Ectodermal cell (in vitro differentiated cells): Measurements from ENCODE around the gene ZNF14.
"Not testable (repeated sequence)": the region's sequence is repeated elsewhere in the genome, so short reads cannot be mapped to it uniquely, and the experiment has no call there.

ENCODE experiments used
- H3K27ac ChIP-seq: 2 replicates; pipeline ENCODE4 v1.7.0; 2013; ENCODE audit warnings: mild to moderate bottlenecking, low read depth, low read length; ENCODE audit not compliant: insufficient read depth, poor library complexity, severe bottlenecking
- H3K27me3 ChIP-seq: 2 replicates; pipeline ENCODE4 v1.7.0; 2013; ENCODE audit warnings: mild to moderate bottlenecking, low read length; ENCODE audit not compliant: insufficient read depth, control insufficient read depth, poor library complexity, severe bottlenecking
- H3K36me3 ChIP-seq: one replicate; pipeline ENCODE4 v1.7.0; 2013; ENCODE audit warnings: low read length; ENCODE audit not compliant: control insufficient read depth, insufficient read depth
- H3K4me1 ChIP-seq: one replicate; pipeline ENCODE4 v1.7.0; 2013; ENCODE audit warnings: low read length; ENCODE audit not compliant: control insufficient read depth, insufficient read depth
- H3K4me3 ChIP-seq: 2 replicates; pipeline ENCODE4 v1.7.0; 2013; ENCODE audit warnings: low read depth, low read length, control low read depth; ENCODE audit not compliant: insufficient read depth
- H3K9me3 ChIP-seq: 2 replicates; pipeline ENCODE4 v1.7.0; 2013; ENCODE audit warnings: mild to moderate bottlenecking, low read length, moderate library complexity; ENCODE audit not compliant: control insufficient read depth
- WGBS, 2 experiments: methylation state at CpG; one replicate each; pipeline ENCODE4 v1.1.7; 2013; ENCODE audit warnings: missing lambda C conversion rate in 2 of 2; 5-methylcytosine and 5-hydroxymethylcytosine counted together

The ZNF14 gene

DNA sequence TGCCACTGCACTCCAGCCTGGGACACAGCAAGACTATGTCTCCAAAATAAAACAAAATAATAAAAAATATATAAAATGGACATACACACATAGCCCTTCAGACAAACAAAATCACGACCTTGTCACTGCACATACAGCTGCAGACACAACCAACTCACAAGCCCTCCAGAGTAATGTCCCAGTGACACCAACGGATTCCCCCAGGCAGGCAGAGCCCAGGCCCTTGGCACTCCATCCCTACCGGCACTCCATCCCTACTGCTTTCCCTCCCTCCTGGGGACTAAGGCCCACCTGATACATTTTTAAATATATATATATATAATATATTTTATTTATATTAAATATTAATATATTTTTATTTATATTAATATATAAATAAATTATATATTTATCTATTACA, 45.8 kb downstream of the ZNF14 start:
- Histone ChIP-seq H3K4me3 (no peak overlapping the region), H3K27ac (no peak overlapping the region), H3K36me3 (no peaks in the 10 kb centered on the region), H3K4me1 (no peaks in the 10 kb centered on the region), H3K27me3 (no peaks in the 10 kb centered on the region), H3K9me3 (no peaks in the 10 kb centered on the region)
- WGBS, 2 experiments, result 94 to 97% methylated on average over 2 of the region's 3 CpGs

DNA sequence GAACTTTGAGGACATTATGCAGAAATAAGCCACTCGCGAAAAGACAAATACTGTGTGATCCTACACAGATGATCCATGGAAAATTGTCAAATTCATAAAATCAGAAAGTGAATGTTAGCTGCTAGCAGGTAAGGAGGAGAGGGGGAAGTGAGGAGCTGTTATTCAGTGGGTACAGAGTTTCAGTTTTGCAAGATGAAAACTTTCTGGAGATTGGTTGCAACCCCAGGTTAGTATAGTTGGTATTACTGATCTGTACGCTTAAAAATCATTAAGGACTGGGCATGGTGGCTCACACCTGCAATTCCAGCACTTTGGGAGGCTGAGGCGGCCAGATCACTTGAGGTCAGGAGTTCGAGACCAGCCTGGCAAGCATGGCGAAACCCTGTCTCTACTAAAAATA, 46.3 kb downstream of the ZNF14 start:
- Histone ChIP-seq H3K27me3 (no peaks in the 10 kb centered on the region), H3K36me3 (no peaks in the 10 kb centered on the region), H3K4me3 (no peak overlapping the region), H3K4me1 (no peaks in the 10 kb centered on the region), H3K9me3 (no peaks in the 10 kb centered on the region), H3K27ac (no peak overlapping the region)
- WGBS, 2 experiments, result 95% methylated on average over 6 of the region's 6 CpGs

DNA sequence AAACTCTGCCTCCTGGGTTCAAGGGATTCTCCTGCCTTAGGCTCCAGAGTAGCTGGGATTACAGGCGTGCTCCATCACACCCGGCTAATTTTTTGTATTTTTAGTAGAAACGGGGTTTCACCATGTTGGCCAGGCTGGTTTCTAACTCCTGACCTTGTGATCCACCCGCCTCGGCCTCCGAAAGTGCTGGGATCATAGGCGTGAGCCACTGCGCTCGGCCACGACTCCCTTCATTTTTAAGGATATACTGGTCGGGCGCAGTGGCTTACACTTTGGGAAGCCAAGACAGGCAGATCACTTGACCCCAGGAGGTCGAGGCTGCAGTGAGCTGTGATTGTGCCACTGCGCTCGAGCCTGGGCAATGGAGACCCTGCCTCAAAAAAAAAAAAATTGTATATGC, 46.8 kb downstream of the ZNF14 start:
- not testable (repeated sequence) for H3K4me1 ChIP-seq, H3K9me3 ChIP-seq, H3K4me3 ChIP-seq, H3K27ac ChIP-seq, H3K27me3 ChIP-seq, H3K36me3 ChIP-seq
- 95% methylated on average over 15 of the region's 15 CpGs for WGBS, 2 experiments

DNA sequence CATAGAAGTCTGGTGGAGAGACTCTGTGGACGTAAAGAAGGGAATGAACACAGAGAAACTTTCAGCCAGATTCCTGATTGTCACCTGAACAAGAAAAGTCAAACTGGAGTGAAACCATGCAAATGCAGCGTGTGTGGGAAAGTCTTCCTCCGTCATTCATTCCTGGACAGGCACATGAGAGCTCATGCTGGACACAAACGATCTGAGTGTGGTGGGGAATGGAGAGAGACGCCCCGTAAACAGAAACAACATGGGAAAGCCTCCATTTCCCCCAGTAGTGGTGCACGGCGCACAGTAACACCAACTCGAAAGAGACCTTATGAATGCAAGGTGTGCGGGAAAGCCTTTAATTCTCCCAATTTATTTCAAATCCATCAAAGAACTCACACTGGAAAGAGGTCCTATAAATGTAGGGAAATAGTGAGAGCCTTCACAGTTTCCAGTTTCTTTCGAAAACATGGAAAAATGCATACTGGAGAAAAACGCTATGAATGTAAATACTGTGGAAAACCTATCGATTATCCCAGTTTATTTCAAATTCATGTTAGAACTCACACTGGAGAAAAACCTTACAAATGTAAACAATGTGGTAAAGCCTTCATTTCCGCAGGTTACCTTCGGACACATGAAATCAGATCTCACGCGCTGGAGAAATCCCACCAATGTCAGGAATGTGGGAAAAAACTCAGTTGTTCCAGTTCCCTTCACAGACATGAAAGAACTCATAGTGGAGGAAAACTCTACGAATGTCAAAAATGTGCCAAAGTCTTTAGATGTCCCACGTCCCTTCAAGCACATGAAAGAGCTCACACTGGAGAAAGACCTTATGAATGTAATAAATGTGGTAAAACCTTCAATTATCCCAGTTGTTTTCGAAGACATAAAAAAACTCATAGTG, 53.5 kb downstream of the ZNF14 start:
- H3K27ac ChIP-seq, result no peak overlapping the region
- H3K4me3 ChIP-seq, result no peak overlapping the region
- H3K4me1 ChIP-seq, result no peaks in the 10 kb centered on the region
- WGBS, 2 experiments, result 95 to 96% methylated on average over 20 of the region's 20 CpGs
- no peaks in the 10 kb centered on the region for H3K27me3 ChIP-seq
- peaks cover 26% of the 10 kb centered on the region for H3K36me3 ChIP-seq
- no peaks in the 10 kb centered on the region for H3K9me3 ChIP-seq

DNA sequence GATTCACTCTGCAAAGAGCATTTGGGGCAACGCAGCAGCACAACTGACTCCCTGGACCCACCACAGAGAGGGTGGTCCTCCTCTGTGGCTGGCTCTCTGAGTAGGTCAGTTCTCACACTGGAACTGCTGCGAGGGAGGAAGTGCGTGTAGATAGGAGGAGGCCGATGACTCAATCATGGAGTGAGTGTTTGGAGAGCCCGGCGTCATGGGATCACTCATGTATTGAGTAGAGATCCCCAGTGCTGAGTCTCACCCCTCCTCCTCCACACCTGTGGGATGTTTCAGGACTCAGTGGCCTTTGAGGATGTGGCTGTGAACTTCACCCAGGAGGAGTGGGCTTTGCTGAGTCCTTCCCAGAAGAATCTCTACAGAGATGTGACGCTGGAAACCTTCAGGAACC, 55.3 kb downstream of the ZNF14 start:
- Histone ChIP-seq H3K4me3 (no peak overlapping the region), H3K27me3 (no peaks in the 10 kb centered on the region), H3K4me1 (no peaks in the 10 kb centered on the region), H3K27ac (no peak overlapping the region), H3K9me3 (no peaks in the 10 kb centered on the region), H3K36me3 (peaks cover 29% of the 10 kb centered on the region)
- WGBS, 2 experiments, result 95 to 97% methylated on average over 7 of the region's 7 CpGs

DNA sequence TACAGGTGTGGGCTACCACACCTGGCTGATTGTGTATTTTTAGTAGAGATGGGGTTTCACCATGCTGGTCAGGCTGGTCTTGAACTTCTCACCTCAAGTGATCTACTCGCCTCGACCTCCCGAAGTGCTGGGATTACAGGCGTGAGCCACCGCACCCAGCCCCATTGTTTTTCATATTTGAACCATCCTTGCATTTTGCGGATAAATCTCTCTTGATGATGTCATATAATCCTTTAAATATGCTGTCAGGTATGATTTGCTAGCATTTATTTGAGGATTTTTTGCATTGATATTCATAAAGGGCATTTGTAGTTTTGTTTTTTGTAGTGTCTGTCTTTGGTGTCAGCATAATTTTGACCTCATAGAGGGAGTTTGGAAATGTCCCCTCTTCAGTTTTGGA, 58.6 kb downstream of the ZNF14 start:
- Histone ChIP-seq H3K27me3 (no peaks in the 10 kb centered on the region), H3K27ac (no peak overlapping the region), H3K9me3 (no peaks in the 10 kb centered on the region), H3K4me3 (no peak overlapping the region), H3K4me1 (no peaks in the 10 kb centered on the region), H3K36me3 (peaks cover 22% of the 10 kb centered on the region)
- WGBS, 2 experiments, result 92 to 95% methylated on average over 6 of the region's 6 CpGs

DNA sequence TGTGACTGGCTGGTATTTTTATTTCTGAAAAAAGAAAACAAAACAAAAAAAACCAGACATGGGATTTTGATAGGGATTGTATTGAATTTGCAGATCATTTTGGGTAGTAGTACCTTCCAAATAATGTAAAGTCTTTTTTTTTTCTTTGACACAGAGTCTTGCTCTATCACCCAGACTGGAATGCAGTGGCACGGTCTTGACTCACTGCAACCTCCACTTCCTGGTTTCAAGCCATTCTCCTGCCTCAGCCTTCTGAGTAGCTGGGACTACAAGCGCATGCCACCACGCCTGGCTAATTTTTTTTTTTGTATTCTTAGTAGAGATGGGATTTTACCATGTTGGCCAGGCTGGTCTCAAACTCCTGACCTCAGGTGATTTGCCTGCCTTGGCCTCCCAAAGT, 60.1 kb downstream of the ZNF14 start:
- Histone ChIP-seq H3K36me3 (peaks cover 9% of the 10 kb centered on the region), H3K9me3 (no peaks in the 10 kb centered on the region), H3K4me3 (no peak overlapping the region), H3K27ac (no peak overlapping the region), H3K4me1 (no peaks in the 10 kb centered on the region), H3K27me3 (no peaks in the 10 kb centered on the region)
- 94 to 96% methylated on average over 3 of the region's 3 CpGs for WGBS, 2 experiments

DNA sequence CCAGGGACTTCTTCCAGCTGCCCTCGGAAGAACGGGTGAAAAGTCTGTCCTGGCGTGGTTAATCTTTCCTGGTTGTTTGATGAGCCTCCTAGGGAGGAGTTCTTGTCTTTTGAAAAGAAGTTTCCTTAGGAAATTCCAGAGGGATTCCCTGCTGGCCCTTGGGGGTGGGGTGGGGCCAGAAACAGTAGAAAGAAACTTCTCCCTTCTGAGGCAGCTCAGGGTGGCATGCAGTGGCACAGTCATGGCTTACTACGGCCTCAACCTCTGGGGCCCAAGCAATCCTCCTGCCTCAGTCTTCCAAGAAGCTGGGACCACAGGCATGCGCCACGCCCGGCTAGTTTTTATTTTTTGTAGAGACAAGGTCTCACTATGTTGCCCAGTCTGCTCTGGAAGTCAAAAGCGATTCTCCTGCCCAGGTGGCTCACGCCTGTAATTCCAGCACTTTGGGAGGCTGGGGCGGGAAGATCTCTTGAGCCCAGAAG, 62.8 kb downstream of the ZNF14 start:
- 45 to 46% methylated on average over 10 of the region's 10 CpGs for WGBS, 2 experiments
- Histone ChIP-seq H3K4me1 (no peaks in the 10 kb centered on the region), H3K27me3 (no peaks in the 10 kb centered on the region), H3K9me3 (no peaks in the 10 kb centered on the region), H3K27ac (peak overlapping the region; percentile 16), H3K4me3 (peak overlapping the region; percentile 89), H3K36me3 (peaks cover 4% of the 10 kb centered on the region)

DNA sequence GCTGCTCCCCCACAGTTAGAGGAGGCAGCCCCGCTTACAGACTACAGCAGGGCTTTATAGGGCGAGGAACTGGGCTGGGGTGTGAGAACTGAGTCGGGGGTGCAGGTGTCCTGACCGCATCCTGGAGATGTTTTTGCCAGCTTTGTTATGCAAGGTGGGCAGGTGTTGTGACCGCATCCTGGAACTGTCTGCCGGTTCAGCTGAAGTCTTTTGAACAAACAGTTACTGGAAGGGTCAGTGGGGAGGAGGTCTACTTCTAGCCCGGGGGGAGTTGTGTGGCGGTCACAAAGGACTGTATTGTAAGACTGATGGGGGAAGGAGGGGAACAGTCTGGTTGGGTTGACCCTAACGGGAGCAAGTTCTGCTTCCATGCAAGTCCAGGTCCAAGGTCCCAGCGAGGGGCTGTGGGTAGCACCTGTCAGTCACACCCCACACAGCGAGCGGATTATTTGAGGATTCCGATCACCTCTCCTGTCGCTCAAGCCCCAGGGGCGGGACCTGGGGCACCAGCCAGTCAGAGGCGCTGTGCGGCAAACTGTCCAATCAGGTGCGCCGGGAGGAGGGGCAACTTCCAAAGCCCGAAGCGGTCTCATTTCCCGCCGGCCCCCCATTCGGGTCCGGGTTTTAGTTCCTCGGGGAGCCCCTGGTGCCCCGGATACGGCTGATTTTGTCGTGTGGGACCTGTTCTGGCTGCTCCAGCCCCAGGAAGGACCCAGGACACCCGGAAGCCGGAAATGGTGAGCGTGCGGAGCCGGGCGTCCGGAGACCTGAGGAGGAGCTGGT, 64.5 kb downstream of the ZNF14 start, which contains the start of gene ZNF101:
Gene ZNF101 (plus strand): TSS at position 610 of the 783 bp plus-strand sequence. CDS start 125 bp downstream, at position 735.
- no peaks in the 10 kb centered on the region for H3K36me3 ChIP-seq
- peak within 1 kb of the TSS; percentile 89 for H3K4me3 ChIP-seq
- no peaks in the 10 kb centered on the region for H3K27me3 ChIP-seq
- peak within 1 kb of the TSS; percentile 87 for H3K27ac ChIP-seq
- H3K9me3 ChIP-seq, result no peaks in the 10 kb centered on the region
- H3K4me1 ChIP-seq, result no peaks in the 10 kb centered on the region
- 4 to 5% methylated on average over 36 of the region's 36 CpGs for WGBS, 2 experiments

DNA sequence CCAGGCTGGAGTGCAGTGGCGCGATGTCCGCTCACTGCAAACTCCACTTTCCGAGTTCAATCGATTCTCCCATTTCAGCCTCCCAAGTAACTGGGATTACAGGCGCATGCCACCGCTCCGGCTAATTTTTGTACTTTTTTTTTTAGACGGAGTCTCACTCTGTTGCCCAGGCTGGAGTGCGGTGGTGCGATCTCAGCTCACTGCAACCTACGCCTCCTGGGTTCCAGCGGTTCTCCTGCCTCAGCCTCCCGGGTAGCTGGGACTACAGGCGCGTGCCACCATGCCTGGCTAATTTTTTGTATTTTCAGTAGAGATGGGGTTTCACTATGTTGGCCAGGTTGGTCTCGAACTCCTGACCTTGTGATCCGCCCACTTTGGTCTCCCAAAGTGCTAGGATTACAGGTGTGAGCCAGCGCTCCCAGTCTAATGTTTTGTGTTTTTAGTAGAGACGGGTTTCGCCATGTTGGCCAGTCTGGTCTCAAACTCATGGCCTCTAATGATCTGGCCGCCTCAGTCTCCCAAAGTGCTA, 67.4 kb downstream of the ZNF14 start:
- not testable (repeated sequence) for H3K27me3 ChIP-seq, H3K4me3 ChIP-seq, H3K9me3 ChIP-seq, H3K36me3 ChIP-seq, H3K27ac ChIP-seq
- 94 to 95% methylated on average over 22 of the region's 22 CpGs for WGBS, 2 experiments
- peaks cover 10% of the 10 kb centered on the region for H3K4me1 ChIP-seq
